Dermis blood vessel endothelial cell (primary cell): ENCODE results near the gene HK1. TPM values are rescaled to one million over a fixed set of nuclear protein-coding genes. Genes with fewer than 3 reads are reported as not detected.
"Not testable (repeated sequence)": the region's sequence is repeated elsewhere in the genome, so short reads cannot be mapped to it uniquely, and the experiment has no call there.

Experiments
- DNase-seq: peaks from one replicate; pipeline ENCODE4 v3.0.0; 2010
- total RNA-seq: library from RNA; depleted of rRNA; stranded (reverse); fragments of >200 nt; gene quantifications from 2 replicates; pipeline ENCODE4 v1.2.3, GENCODE V29; 2014

HK1 gene
- total RNA-seq, 1 donor from 2014 or later = 110 TPM

- DNase-seq = no peak
Observed at GRCh38 chr10:69312528-69312927, 34.2 kb downstream of the HK1 start.

DNA sequence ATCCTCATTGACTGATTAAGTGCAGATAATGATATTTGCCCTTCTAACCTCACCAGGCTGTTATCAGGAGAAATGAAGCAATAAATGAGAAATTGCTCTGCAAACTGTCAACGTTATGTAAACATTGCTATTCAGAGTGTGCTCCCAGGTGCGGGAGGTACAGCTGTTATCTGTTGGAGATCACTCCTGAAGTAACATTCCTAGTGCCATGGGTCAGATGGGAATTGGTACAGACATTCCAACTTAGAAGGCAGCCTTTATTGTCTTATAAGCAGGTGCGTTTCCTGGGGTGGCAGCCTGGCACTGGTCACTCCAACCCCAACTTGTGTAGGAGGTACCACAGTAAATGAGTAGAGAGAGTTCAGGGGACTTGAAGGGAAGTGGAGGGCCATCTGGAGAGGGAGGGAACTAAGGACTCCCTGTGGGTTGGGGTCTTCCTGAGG, 36.8 kb downstream of the HK1 start:
- no peak for DNase-seq

- no peak for DNase-seq
Observed at GRCh38 chr10:69315610-69316312, 37.5 kb downstream of the HK1 start.

DNA sequence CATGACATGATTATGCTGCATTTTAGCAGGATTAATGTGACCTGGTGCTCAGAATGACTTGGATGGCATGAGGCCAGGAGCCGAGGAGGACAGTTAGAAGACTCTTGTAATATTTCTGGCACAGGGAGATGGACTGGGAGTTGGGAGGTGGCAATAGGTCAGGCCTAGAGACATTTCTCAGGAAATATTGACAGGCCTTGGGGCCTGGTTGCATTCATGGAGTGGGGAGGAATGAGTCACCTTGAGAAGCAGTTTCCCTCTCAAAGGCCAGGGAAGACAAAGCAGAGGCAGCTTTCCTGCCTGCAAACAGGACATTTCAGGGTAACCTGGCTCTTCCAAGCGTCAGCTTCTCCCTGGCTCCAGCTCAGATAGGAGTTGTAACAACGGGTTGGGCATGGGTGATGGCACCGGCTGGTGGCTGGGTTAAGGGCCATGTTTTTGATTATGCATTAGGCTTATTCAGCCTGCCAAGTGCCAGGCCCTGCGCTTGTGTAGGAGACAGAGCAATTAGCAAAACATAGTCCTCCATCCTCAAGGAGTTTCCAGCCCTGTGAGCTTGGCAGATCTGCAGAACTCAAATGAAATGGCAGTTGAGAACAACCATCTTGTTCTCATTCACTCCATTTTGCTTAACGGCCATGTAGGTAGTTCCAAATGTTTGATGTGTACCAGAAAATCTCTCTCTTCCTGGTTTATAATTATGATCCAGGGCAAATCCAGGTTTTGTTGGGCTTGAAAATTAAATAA, 38.2 kb downstream of the HK1 start:
- peak; percentile 84 for DNase-seq

DNA sequence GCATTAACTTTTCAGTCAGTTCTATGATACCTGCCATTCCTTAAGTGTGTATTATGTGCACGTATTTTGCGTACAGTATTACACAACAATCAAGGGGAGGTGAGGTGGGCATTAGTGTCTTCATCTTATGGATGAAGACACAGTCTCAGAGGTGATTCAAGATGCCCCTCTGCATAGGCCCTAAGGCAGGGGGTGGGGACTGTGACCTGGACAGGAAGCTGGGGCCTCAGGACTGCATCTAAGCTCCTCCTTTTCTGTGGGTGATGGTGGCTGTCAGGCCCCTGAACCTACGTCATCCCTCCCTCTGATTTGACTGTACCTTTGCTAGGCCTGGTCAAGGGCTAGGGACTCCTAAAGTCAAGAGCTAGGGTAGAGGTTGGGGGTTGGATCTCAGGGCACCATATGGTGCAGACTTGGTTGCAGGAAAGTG, 38.9 kb downstream of the HK1 start:
- DNase-seq = no peak

DNA sequence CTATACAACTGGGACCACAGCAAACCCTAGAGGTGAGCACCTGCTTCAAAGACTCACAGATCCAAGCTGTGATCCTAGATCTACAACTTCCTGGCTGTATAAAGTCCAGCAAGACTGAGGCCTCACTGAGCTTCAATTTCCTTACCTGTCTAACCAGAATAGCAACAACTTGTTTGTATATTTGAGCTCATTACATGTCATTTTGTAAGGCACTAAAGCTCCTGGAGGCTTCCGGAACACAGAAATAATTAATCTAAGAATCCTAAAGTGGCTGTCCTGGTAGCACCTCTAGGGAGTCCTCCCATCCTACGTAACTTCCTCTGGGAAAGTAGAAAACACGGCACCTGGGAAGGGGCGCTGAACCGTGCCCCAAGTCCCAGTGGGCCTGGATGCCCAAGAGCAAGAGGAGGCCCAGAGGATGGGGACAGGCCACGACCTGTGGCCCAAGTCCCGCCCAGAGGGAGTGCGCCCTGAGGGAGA, 39.4 kb downstream of the HK1 start:
- DNase-seq = no peak

DNA sequence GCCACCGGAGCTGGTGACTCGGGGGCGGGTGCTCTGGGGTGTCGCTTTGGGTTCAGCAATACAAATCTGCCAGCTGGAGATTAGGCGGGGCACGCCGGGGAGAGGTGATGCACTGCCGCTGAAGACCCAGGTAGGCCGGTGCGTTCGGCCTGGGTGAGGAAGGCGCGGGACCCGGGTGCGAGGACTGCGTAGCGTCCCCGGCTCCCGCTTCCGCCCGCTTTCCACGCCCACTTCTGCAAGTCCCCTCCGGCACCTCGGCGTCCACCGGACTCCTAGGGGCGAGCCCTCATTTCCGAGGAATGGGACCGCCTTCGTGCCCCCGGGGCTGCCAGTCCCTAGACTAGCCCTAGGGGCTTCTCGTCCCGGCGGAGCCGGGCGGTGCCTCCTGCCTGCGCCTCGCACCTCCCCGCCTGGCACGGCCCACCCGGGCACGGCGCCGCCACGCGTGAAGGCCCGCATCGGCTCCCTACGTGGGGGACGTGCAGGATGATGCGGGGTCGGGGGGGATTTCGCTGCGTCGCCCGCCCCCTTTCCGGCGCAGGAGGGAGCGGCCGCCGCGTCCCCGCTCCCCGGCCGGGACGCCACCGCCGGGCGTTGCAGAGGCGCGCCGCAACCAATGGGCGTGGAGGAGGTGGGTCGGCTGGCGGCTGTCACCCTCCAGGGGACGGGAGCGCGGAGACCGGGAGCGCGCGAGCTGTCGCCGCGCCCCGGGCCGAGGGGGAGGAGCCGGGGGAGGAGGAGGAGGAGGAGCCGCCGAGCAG, 40.0 kb downstream of the HK1 start:
- peak; percentile 84 for DNase-seq

- DNase-seq = peak; percentile 84
Observed at GRCh38 chr10:69318867-69319727, 40.8 kb downstream of the HK1 start.

DNA sequence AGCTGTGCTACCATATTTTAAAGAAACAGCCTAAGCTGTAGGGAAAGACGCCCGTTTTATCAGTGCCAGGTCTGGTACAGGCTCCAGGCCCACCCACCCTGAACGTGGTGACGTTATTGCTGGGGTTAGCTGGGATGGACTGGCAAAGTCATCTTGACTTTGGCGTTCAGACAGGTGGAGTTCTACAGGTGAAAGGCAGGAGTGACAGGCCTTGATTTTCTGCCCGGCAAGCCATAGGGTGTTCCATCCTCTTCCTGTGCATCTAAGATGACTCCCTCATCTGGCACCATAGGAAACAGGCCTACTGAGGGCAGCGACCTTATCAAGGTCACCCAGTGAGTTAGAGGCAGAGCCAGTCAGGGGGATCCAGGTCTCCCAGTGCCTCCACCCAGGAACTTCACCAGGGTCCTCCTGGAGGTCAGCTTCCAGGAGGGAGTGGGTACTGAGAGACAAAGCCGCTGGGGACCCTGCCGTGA, 41.6 kb downstream of the HK1 start:
- no peak for DNase-seq

DNA sequence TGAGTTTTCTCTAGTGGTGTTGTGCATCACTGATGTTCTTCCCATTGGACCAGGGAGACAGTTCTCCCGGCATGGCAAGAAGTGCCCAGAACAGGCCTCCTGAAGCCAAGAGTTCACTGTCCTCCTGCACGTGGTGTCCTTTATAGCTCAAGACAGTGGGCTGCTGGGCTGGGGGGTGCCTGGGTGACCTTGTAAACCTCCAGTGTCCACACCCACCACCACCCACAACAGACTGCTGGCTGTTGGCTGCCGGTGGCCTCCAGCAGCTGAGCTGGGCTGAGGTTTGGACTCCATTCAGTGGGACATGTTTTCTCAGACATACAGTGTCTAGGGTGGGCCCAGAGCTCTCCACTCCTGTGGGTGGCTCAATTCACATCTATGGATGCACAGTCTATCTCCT, 42.2 kb downstream of the HK1 start:
- DNase-seq = no peak

- no peak for DNase-seq
Observed at GRCh38 chr10:69321039-69321715, 42.9 kb downstream of the HK1 start.

DNA sequence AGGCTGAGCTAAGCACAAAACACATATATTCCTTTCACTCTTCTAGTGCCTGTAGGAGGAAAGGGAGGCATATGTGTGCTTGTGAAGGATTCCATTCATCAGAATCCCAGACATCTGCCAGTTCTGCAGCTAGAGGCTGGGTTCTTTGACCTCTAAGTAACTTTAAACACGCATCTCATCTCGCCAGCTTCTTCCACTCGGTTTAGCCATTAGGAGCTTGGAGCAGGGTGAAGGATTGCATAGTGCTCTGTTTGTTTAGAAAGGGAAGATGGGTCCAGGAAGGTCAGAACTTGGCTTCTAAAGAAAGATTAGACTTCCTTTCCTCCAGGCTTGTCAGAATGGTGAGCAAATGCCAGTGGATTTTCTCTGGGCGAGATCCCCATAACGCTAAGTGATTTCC, 43.6 kb downstream of the HK1 start:
- DNase-seq = peak; percentile 73

DNA sequence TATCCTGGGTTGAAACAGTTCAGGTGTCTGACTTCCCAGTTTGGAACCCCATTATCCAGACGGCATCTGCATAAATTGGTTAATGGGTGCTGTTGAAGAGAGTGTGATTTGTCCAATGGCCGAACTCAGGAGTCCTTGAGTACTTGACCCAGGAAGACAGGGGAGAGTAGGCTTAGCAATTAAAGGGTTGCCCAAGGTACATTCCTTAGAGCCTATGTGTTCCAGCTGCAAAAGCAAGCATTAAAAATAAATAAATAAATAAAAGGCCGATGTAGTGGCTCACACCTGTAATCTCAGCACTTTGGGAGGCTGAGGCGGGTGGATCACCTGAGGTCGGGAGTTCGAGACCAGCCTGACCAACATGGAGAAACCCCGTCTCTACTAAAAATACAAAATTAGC, 44.0 kb downstream of the HK1 start:
- not testable (repeated sequence) for DNase-seq

GRCh38 chr10:69323622-69324021, 45.3 kb downstream of the HK1 start:
- no peak for DNase-seq

DNA sequence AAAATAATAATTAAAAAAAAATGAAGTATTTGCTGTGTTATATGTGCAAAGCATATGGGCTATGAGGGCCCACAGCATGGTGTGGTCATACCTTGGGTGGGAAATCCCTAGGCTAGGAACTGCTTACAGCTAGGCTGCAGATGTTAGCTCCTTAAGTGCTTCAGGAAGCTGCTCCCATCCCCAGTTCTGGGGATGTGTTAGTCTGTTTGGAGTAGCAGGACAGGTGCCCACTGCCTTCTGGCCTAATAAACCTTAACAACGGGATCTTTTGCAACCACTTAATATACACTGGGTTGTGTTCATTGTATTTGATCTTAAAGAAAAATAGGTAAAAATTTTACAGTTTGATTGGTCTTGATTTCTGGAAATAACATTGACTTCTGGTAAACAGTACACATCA, 46.3 kb downstream of the HK1 start:
- DNase-seq = no peak

DNA sequence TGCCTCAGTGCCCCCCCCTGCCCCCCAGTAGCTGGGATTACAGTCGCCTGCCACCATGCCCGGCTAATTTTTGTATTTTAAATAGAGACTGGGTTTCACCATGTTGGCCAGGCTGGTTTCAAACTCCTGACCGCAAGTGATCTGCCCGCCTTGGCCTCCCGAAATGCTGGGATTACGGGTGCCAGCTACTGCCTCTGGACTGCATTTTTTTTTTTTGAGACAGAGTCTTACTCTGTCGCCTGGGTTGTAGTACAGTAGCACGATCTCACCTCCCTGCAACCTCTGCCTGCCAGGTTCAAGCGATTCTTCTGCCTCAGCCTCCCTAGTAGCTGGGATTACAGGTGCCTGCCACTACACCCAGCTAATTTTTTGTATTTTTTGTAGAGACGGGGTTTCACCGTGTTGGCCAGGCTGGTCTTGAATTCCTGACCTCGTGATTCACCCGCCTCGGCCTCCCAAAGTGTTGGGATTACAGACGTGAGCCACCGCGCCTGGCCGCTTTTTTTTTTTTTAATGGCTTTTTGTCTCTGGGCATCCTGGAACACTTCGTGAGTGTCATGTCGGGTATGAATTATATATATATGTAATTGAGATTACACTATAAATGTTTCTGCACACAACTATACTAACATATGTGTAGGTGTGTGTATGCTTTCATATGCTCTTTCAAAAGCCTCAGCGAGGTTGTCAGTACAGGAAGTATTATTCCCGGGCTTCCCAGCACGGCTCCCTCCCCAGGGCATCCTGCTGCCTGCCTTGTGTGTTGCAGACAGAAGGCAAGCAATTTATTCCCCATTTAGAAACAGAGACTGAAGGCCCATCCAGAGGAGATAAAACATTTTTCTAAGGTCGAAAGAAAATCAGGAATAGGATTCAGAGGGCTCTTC, 47.6 kb downstream of the HK1 start:
- peak; percentile 72 for DNase-seq

- no peak for DNase-seq
Observed at GRCh38 chr10:69326692-69327091, 48.4 kb downstream of the HK1 start.

- peak; percentile 79 for DNase-seq
Observed at GRCh38 chr10:69327463-69328379, 49.4 kb downstream of the HK1 start.

- no peak for DNase-seq
Observed at GRCh38 chr10:69328380-69328735, 50.1 kb downstream of the HK1 start.
